Measurements from ENCODE around the gene SYNRG.
"Not testable (repeated sequence)": the region's sequence is repeated elsewhere in the genome, so short reads cannot be mapped to it uniquely, and the experiment has no call there.

Gene SYNRG

DNA sequence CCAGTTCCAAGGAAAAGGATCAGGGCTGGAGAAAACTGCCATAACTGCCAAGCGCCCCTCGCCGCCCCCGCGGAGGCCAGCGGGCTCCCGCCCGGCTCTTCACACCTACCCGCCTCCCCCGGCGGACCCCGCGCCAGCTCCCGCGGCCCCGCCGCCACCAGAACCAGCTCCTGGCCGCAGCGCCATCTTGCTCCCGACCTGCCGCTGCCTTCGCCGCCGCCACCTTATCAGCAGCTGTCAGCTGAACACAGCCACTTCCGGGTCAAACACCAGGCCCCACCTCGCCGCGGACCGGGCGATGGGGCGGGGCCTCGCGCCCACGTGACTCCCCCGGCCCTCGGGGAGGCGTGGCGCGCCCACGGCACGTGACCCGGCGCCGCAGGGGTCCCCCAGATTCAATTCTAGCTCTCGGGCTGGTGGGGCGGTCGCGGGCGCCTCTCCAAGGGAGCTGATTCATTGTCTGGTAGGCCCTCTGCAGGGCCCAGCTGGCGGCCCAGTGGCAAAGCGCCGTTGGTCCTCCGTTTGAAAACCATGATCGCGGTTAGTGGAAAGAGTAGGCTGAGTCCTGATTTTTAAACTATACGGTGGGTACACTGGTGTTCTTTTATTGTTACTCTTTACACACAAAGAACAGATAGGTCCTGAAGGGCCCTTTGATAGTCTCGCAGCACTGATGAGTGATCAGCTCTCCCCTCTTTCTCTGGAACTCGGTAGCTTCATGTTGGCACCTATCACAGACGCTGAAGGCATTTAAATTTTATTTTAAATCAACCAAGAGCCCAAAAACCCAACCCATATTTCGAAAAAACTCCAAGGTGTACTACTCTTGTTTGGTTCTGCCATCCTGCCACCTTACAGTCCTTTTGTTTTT, at the start of gene SYNRG:
Gene SYNRG (minus strand): TSS at position 249 of the 871 bp plus-strand sequence. CDS start 63 bp downstream, at position 186.
- peak; percentile 98 for DNase-seq

DNA sequence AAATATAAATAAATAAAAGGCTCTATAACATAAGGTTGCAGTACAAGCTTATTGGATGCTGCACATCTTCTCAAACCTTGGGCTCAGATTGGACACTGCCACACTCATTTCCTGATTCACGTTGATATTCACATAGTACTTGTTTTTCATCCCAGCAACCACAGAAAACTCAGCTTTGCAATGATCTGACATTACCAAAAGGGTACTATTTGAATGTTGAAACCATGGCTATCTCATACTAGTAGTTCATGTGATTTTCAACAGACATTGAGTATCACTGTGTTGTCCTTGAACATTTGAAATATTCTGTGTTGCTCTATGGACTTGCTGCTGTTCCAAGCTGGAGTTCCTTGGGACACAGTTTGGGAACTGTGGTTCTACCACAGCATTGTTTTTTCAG, 48.0 kb upstream of the SYNRG start:
- DNase-seq: no peak

- DNase-seq: no peak
Observed at GRCh38 chr17:37651849-37652248, 42.6 kb upstream of the SYNRG start.

DNA sequence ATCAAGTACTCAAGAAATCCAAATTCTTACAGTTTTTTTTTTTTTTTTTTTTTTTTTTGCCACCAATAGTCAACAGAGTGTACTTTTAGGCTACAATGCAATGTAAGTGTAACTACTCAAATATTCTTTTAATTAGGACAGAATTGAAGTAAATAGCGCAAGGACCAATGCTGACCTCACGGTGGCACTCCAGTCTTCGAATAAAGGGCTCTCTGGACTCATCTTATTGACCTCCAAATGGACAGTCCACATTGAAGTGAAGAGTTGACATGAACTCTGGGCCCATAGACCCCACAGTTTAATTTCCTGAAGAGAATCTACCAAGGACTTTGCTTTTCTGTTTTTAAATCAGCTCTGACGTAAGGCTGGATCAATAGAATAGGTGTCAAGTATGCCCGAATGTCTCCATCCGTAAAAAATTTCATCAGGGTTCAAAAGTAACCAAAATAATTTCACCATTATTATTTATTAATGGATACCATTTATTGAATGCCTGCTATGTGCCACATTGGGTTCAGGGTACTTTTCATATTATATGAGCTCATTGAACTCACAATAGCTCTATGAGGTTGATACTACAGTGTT, 41.3 kb upstream of the SYNRG start:
- no peak for DNase-seq

DNA sequence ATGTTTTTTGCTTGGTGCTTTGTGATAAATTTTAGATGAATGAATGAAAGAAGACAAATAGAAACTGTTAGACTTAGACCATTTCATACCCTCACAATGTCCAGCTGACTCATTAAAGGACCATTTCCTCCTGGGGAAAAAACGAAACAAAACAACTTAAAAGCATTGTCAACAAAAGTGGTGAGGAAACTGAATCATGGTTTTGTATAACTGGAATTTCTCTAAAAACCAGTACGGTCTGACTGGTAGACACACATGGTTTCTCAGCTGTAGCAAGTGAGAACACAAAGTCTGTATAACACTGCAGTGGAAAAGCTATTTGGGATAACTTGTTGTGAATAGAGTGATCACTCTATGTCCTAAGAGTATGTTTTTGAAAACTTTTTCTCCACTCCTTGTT, 39.3 kb upstream of the SYNRG start:
- no peak for DNase-seq

GRCh38 chr17:37647856-37648255, 38.6 kb upstream of the SYNRG start:
- no peak for DNase-seq

DNA sequence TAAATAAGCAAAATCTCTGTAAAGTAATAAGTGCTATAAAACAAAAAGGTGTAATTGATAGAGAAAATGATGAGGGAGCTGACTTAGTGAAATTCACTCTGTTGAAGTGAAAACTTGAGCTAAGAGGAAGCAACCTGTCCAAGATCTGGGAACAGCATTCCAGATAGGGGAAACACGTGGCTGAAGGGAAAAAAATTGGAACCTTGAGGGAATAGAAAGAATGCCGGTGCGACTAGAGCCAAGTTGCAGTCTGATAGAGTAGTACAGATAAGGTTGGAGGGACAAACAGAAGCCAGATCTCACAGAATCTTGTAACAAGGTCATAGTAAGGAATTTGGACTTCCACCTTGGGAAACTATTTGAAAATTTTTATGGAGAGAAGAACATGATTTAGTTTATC, 34.7 kb upstream of the SYNRG start:
- DNase-seq: no peak

- peak; percentile 93 for DNase-seq
Observed at GRCh38 chr17:37643118-37643766, 34.0 kb upstream of the SYNRG start, which contains the start of gene DDX52. TSS of gene DDX52 (minus strand) at chr17:37643446. CDS start at chr17:37643420, 26 bp downstream.

- peak; percentile 19 for DNase-seq
Observed at GRCh38 chr17:37642681-37643080, 33.5 kb upstream of the SYNRG start.

GRCh38 chr17:37640015-37640414, 30.8 kb upstream of the SYNRG start:
- no peak for DNase-seq

DNA sequence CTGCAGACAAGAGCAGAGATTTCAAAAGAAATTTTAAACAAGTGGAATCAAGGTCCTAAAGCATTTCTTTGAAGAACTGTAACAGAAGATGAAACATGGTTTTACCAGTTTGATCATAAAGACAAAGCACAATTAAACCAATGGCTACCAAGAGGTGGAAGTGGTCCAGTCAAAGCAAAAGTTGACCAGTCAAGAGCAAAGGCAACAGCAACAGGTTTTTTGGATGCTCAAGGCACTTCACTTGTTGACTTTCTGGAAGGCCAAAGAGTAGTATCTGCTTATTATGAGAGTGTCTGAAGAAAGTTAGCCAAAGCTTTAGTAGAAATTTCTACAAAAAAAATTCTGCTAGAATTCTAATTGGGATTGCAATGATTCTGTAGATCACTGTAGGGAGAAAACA, 28.7 kb upstream of the SYNRG start:
- no peak for DNase-seq

DNA sequence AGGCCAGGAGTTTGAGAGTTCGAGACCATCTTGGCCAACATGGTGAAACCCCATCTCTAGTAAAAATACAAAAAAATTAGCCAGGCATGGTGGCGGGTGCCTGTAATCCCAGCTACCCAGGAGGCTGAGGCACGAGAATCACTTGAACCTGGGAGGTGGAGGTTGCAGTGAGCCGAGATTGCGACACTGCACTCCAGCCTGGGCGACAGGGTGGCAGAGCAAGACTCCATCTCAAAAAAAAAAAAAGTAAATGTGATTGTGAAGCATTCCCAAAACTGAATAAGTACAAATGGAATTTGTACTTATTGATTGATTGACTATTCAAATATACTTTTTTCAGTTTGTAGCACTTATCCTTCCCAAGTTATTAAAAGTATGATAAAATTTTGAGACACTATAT, 7.2 kb upstream of the SYNRG start:
- DNase-seq: not testable (repeated sequence)

GRCh38 chr17:37614823-37615222, 5.6 kb upstream of the SYNRG start:
- DNase-seq: no peak

DNA sequence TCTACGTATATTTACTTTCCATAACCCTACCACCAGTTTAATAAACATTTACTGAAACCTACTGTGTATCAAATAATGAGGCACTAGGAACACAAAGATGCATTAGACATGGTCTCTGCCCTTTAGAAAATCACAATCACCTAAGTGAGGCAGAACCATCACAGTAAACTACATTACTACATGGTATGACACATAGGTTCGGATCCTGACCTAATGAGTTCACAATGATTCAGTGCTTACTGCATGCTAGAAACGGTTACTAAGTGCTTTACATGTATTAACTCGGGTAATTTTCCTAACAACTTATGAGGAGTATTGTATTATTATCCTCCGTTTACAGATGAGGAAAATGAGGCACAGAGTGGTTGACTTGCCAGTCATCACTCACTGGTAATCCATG, 5.2 kb upstream of the SYNRG start:
- DNase-seq: no peak

- no peak for DNase-seq
Observed at GRCh38 chr17:37610971-37611370, 1.8 kb upstream of the SYNRG start.

- not testable (repeated sequence) for DNase-seq
Observed at GRCh38 chr17:37610041-37610420, 813 bp upstream of the SYNRG start.

DNA sequence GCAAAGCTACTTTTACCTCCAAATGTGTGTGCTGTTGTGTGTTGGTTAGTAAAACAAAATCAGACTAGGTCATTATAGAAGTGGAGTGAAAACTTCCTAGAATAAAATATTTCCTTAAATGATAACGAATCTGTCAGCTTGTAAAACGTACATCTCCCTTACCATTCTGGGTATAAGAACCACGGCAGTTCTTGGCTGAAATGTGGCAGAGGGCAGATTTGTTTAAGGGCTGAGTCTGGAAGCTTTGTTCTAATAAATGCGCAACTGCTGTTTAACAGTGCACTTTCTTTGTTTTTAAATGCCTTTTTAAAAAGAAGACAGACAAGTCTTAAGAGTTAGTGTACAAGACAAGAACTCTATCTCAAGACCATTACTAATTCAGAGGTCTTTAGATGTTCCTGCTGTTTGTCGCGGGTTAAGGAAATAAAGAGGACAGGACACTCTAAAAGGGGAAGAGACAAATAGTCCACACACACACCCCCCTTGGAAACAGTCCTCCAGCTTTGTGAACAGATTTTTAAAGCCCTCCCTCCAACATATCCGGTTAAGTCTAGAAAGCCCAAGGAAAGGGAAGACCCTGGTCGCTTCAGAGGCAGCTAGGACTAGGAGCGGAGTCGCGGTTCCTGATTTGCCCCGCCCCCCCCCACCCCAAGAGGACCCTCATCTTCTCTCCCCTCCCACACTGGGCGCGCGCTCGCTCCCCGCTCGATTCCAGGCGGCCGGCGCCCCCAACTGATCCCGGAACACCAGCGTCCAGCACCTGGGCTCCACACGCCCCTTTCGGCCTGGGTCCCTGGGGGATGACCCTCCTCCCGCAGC, 658 bp downstream of the SYNRG start:
- DNase-seq: no peak

DNA sequence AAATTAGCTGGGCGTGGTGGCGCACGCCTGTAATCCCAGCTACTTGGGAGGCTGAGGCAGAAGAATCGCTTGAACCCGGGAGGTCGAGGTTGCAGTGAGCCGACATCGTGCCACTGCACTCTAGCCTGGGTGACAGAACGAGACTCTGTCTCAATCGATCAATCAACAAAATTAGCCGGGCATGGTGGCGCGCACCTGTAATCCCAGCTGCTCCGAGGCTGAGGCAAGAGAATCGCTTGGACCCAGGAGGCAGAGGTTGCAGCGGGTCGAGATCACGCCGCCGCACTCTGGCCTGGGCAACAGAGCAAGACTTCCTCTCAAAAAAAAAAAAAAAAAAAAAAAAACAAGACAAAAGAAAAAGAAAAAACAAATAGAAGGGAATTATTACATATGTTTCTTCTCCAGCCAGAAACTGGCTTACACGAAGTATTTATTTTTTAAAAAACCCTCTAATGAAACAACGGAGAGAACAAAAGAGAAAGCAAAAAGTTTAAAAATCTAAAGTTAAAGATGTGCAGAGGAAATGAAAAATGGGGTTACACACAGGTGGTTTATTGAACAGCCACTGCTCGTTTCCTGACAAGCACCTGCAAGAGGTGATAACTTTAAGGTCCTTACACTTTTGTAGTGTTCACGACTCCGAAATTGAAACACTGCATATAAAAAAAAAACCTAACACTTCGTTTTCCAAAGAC, 1.4 kb downstream of the SYNRG start:
- DNase-seq: no peak

GRCh38 chr17:37605813-37606505, 3.3 kb downstream of the SYNRG start:
- no peak for DNase-seq

DNA sequence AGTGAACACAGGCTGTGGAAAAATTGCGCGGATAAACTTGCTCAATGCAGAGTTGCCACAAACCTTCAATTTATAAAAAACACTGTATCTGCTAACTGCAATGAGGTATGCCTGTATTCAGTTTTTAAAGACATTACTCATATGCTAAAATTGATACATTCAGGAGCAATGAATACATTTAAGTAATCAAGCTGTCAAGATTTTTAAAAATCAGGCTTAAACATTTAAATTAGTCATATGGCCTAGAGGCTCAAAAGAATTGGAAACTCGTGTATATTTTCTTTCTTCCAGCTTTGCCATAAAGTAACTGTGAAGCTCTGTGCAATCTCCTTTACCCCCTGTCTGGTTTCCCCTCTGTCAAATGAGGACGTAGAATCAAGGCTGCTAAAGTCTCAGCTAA, 4.1 kb downstream of the SYNRG start:
- DNase-seq: no peak

DNA sequence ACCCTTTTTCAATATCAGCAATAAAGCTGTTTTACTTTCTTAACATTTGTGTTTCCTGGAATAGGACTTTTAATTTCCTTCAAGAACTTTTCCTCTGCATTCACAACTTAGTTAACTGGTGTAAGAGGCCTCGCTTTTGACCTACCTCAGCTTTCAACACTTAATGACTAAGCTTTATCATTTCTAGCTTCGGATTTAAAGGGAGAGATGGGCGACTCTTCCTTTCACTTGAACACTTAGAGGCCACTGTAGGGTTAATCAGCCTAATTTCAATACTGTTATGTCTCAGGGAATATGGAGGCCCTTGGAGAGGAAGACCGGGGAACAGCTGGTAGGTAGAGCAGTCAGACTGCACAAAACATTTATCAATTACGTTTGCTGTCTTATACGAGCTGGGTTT, 4.7 kb downstream of the SYNRG start:
- no peak for DNase-seq

- no peak for DNase-seq
Observed at GRCh38 chr17:37598145-37598544, 11.1 kb downstream of the SYNRG start.
